CD4-positive, alpha-beta T cell treated with Interferon alpha-2 for 1 hour (primary cell): Measurements from ENCODE around the gene CST4.
A peak's percentile ranks its signal among the peaks of the same experiment; 100 is the strongest.
"Not testable (repeated sequence)": the region's sequence is repeated elsewhere in the genome, so short reads cannot be mapped to it uniquely, and the experiment has no call there.

Source experiments
- DNase-seq, 2 donors: peaks; one replicate each; pipeline ENCODE4 v3.0.0-alpha.2; 2020 to 2022

Gene CST4

GRCh38 chr20:23686046-23686750, 2.6 kb downstream of the CST4 start:
- no peak for DNase-seq

GRCh38 chr20:23685529-23685896, 3.3 kb downstream of the CST4 start:
- not testable (repeated sequence) for DNase-seq

- no peak for DNase-seq
Measured at GRCh38 chr20:23684261-23684660, 4.6 kb downstream of the CST4 start.

- DNase-seq: no peak
Measured at GRCh38 chr20:23683807-23684206, 5.0 kb downstream of the CST4 start.

- DNase-seq: no peak
Measured at GRCh38 chr20:23683281-23683680, 5.6 kb downstream of the CST4 start.

- DNase-seq: no peak
Measured at GRCh38 chr20:23680146-23680545, 8.7 kb downstream of the CST4 start.

GRCh38 chr20:23679133-23680092, 9.4 kb downstream of the CST4 start:
- DNase-seq: no peak

- no peak for DNase-seq
Measured at GRCh38 chr20:23673209-23673608, 15.6 kb downstream of the CST4 start.

- no peak for DNase-seq
Measured at GRCh38 chr20:23672158-23672557, 16.7 kb downstream of the CST4 start.

- DNase-seq: no peak
Measured at GRCh38 chr20:23671479-23671878, 17.4 kb downstream of the CST4 start.

- no peak for DNase-seq
Measured at GRCh38 chr20:23670361-23670760, 18.5 kb downstream of the CST4 start.

- no peak for DNase-seq
Measured at GRCh38 chr20:23669866-23670265, 19.0 kb downstream of the CST4 start.

- no peak for DNase-seq
Measured at GRCh38 chr20:23669327-23669726, 19.5 kb downstream of the CST4 start.

- DNase-seq: peak; percentile 26 to 43
Measured at GRCh38 chr20:23668477-23668951, 20.3 kb downstream of the CST4 start.

GRCh38 chr20:23667666-23668065, 21.2 kb downstream of the CST4 start:
- DNase-seq: no peak

GRCh38 chr20:23666698-23667097, 22.1 kb downstream of the CST4 start:
- DNase-seq: no peak

GRCh38 chr20:23666189-23666588, 22.6 kb downstream of the CST4 start:
- DNase-seq: no peak

- DNase-seq: no peak
Measured at GRCh38 chr20:23664954-23665353, 23.9 kb downstream of the CST4 start.

GRCh38 chr20:23664046-23664445, 24.8 kb downstream of the CST4 start:
- DNase-seq: not testable (repeated sequence)

- DNase-seq: no peak
Measured at GRCh38 chr20:23663180-23663579, 25.7 kb downstream of the CST4 start.

- DNase-seq: no peak
Measured at GRCh38 chr20:23662276-23662870, 26.5 kb downstream of the CST4 start.

- no peak for DNase-seq
Measured at GRCh38 chr20:23661002-23661429, 27.8 kb downstream of the CST4 start.
